Fibroblast of lung (primary cell): Measurements from ENCODE around the gene PCGF1. TPM values are rescaled to one million over a fixed set of nuclear protein-coding genes. Genes with fewer than 3 reads are reported as not detected.

Experiments used
- DNase-seq, 2 donors: peaks; one replicate each; pipeline versions ENCODE4 v3.0.0 to v3.0.0-alpha.2; 2010; ENCODE audit warnings: low read depth in 2 of 2
- H2AFZ ChIP-seq: 2 replicates; pipeline ENCODE4 v1.5.1; 2012; ENCODE audit warnings: low read length, control low read depth, inconsistent platforms
- H3K27ac ChIP-seq: 2 replicates; pipeline ENCODE4 v1.5.1; 2011; ENCODE audit warnings: low read length, control low read depth; ENCODE audit not compliant: insufficient read depth
- H3K27me3 ChIP-seq: 2 replicates; pipeline ENCODE4 v1.5.1; 2011; ENCODE audit warnings: mild to moderate bottlenecking, low read length; ENCODE audit not compliant: control insufficient read depth, insufficient read depth
- H3K36me3 ChIP-seq: 2 replicates; pipeline ENCODE4 v1.5.1; 2011; ENCODE audit warnings: low read length; ENCODE audit not compliant: control insufficient read depth, insufficient read depth
- H3K4me1 ChIP-seq: 2 replicates; pipeline ENCODE4 v1.5.1; 2011; ENCODE audit warnings: low read length; ENCODE audit not compliant: control insufficient read depth, insufficient read depth; ENCODE audit errors: extremely low read depth
- H3K4me2 ChIP-seq: 2 replicates; pipeline ENCODE4 v1.5.1; 2011; ENCODE audit warnings: low read length, control low read depth; ENCODE audit not compliant: insufficient read depth; ENCODE audit errors: extremely low read depth
- H3K4me3 ChIP-seq, 4 experiments: fragments of 200-600 bp in 1 of 4; sonication (generic) in 1 of 4; replicated peaks in 1 of 4; 2 replicates each; pipeline ENCODE4 v1.5.1; 2011 to 2016; ENCODE audit warnings: low read length in 4 of 4, low read depth in 3 of 4, mild to moderate bottlenecking in 3 of 4, control low read depth in 2 of 4, inconsistent platforms in 1 of 4, mixed read lengths in 1 of 4; ENCODE audit not compliant: insufficient read depth in 1 of 4; ENCODE audit errors: control extremely low read depth in 1 of 4
- H3K79me2 ChIP-seq: 2 replicates; pipeline ENCODE4 v1.5.1; 2012; ENCODE audit warnings: mild to moderate bottlenecking, low read length, inconsistent platforms; ENCODE audit not compliant: control insufficient read depth, insufficient read depth
- H3K9ac ChIP-seq: 2 replicates; pipeline ENCODE4 v1.5.1; 2011; ENCODE audit warnings: mild to moderate bottlenecking, low read length, control low read depth; ENCODE audit not compliant: insufficient read depth
- H3K9me3 ChIP-seq: 2 replicates; pipeline ENCODE4 v1.5.1; 2012; ENCODE audit warnings: low read depth, low read length; ENCODE audit not compliant: control insufficient read depth, insufficient read depth
- H4K20me1 ChIP-seq: 2 replicates; pipeline ENCODE4 v1.5.1; 2011; ENCODE audit warnings: low read length; ENCODE audit not compliant: control insufficient read depth, insufficient read depth; ENCODE audit errors: extremely low read depth
- EZH2 ChIP-seq: IDR thresholded peaks from 2 replicates; pipeline ENCODE4 v1.5.1; 2012; ENCODE audit warnings: low read length, control low read depth, mild to moderate bottlenecking; ENCODE audit errors: missing control alignments
- polyA plus RNA-seq, 2 donors: library from polyadenylated mRNA; depleted of rRNA in 1 of 2; stranded (reverse) in 1 of 2; unstranded in 1 of 2; fragments of >200 nt; gene quantifications; 2 replicates each; pipeline ENCODE4 v1.2.1, GENCODE V29; 2011 to 2012; ENCODE audit warnings: missing spikeins in 1 of 2
- total RNA-seq: library from RNA; depleted of rRNA; stranded (reverse); fragments of >200 nt; gene quantifications from 2 replicates; pipeline ENCODE4 v1.2.1, GENCODE V29; 2014
- TF ChIP-seq, protein P1 (sequence below), 2 donors: IDR thresholded peaks in 1 of 2; conservative IDR thresholded peaks in 1 of 2; 1 replicate in 1 of 2; 2 replicates in 1 of 2; pipeline ENCODE4 v1.5.1; 2011 to 2012; ENCODE audit warnings: low read length in 2 of 2, control low read depth in 1 of 2, inconsistent platforms in 1 of 2, low read depth in 1 of 2, mild to moderate bottlenecking in 1 of 2

The PCGF1 gene
- total and polyA plus RNA-seq, 2 donors (not counting 1 experiment from before 2014, with no cell fraction given), result 23.8 to 35.5 TPM

DNA sequence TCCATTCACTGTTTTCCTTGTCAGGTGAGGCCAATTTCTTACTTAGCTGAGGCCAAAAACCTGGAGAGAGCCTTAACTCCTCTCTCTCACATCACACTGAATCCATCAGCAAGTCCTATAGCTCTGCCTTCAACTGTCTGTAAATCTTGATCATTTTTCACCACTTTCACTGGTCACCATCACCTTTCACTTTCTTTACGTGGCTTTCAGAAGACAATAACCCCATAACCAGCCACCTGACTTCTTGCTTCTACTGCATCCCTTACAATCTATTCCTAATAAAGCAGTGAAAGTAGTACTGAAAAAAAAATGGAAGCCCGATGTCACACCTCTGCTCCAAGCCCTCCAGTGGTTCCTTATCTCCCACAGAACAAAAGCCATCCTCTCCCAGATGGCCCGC lies 38.5 kb upstream of the PCGF1 start:
- Histone ChIP-seq H3K4me1 (peaks cover 3% of the 10 kb centered on the region), H3K4me2 (no peak overlapping the region), H3K27me3 (no peaks in the 10 kb centered on the region), H3K27ac (no peak overlapping the region), H3K9ac (no peak overlapping the region), H4K20me1 (no peaks in the 10 kb centered on the region), H3K36me3 (no peaks in the 10 kb centered on the region), H3K4me3 (no peak overlapping the region), H3K79me2 (no peaks in the 10 kb centered on the region), H2AFZ (no peak overlapping the region), H3K9me3 (no peaks in the 10 kb centered on the region)
- no peak for DNase-seq
- no peak for TF ChIP-seq EZH2
- TF ChIP-seq, protein P1, sequence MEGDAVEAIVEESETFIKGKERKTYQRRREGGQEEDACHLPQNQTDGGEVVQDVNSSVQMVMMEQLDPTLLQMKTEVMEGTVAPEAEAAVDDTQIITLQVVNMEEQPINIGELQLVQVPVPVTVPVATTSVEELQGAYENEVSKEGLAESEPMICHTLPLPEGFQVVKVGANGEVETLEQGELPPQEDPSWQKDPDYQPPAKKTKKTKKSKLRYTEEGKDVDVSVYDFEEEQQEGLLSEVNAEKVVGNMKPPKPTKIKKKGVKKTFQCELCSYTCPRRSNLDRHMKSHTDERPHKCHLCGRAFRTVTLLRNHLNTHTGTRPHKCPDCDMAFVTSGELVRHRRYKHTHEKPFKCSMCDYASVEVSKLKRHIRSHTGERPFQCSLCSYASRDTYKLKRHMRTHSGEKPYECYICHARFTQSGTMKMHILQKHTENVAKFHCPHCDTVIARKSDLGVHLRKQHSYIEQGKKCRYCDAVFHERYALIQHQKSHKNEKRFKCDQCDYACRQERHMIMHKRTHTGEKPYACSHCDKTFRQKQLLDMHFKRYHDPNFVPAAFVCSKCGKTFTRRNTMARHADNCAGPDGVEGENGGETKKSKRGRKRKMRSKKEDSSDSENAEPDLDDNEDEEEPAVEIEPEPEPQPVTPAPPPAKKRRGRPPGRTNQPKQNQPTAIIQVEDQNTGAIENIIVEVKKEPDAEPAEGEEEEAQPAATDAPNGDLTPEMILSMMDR (conservative IDR thresholded peaks at IDR 0.05 in 1 of 2, IDR thresholded peaks at IDR 0.05 in 1 of 2; ENCODE audit: low read depth in 1 of 2, low read length in 2 of 2), result no peak

DNA sequence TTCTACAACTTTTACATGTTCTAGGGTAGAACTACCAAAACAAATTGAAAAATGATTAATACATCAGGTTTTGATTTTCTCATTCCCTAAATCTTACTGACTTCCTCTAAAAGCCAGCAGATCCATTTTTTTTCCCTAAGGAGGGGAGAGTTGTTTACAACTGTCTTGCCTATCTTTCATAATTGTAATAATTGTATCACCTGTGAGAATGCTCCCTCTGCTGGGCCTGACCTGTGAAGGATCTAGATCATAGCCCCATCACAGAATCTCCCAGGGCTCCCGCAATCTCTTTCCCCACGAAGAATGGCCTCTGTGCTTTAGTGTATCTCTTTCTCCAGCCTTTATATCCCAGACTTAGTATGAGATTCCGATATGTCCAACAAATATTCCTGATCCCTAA lies 37.1 kb upstream of the PCGF1 start:
- H3K36me3 ChIP-seq, result no peaks in the 10 kb centered on the region
- no peak overlapping the region for H3K4me2 ChIP-seq
- no peak overlapping the region for H3K4me3 ChIP-seq
- H4K20me1 ChIP-seq, result no peaks in the 10 kb centered on the region
- no peaks in the 10 kb centered on the region for H3K27me3 ChIP-seq
- DNase-seq, result no peak
- H3K4me1 ChIP-seq, result peaks cover 3% of the 10 kb centered on the region
- H3K79me2 ChIP-seq, result no peaks in the 10 kb centered on the region
- H3K9me3 ChIP-seq, result no peaks in the 10 kb centered on the region
- no peak overlapping the region for H2AFZ ChIP-seq
- H3K9ac ChIP-seq, result no peak overlapping the region
- no peak overlapping the region for H3K27ac ChIP-seq
- TF ChIP-seq, protein P1 (conservative IDR thresholded peaks at IDR 0.05 in 1 of 2, IDR thresholded peaks at IDR 0.05 in 1 of 2; ENCODE audit: low read depth in 1 of 2, low read length in 2 of 2), result no peak
- TF ChIP-seq EZH2, result no peak

DNA sequence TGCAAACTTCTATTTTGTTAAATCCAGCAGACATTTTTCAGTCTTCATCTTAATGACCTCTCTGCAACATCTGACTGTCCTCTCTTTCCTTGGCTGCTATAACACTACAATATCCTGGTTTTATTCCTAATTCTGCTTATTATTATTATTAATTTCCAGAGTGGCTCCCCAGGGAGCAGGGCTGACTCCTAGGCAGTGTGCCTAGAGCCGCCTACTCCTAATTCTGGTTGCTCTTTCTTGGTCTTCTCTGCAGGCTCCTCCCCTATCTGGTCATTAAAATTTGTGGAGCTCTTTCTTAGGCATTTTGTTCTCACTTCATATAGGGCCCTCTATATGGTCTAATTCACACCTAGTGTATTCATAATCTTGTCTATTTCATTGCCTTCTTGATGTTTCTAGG lies 35.5 kb upstream of the PCGF1 start:
- no peak for DNase-seq
- H3K27me3 ChIP-seq, result no peaks in the 10 kb centered on the region
- TF ChIP-seq, protein P1 (conservative IDR thresholded peaks at IDR 0.05 in 1 of 2, IDR thresholded peaks at IDR 0.05 in 1 of 2; ENCODE audit: low read depth in 1 of 2, low read length in 2 of 2), result no peak
- no peak for TF ChIP-seq EZH2
- H3K4me3 ChIP-seq, result no peak overlapping the region
- H3K9ac ChIP-seq, result no peak overlapping the region
- no peaks in the 10 kb centered on the region for H4K20me1 ChIP-seq
- no peak overlapping the region for H3K4me2 ChIP-seq
- no peaks in the 10 kb centered on the region for H3K9me3 ChIP-seq
- no peak overlapping the region for H3K27ac ChIP-seq
- H3K4me1 ChIP-seq, result no peaks in the 10 kb centered on the region
- no peaks in the 10 kb centered on the region for H3K79me2 ChIP-seq
- H2AFZ ChIP-seq, result no peak overlapping the region
- H3K36me3 ChIP-seq, result no peaks in the 10 kb centered on the region
